HEK293T (cell line): ENCODE measurements around the gene TMEM123.
"Not testable (repeated sequence)": the region's sequence is repeated elsewhere in the genome, so short reads cannot be mapped to it uniquely, and the experiment has no call there.

Experiments used
- CTCF ChIA-PET: fragments of 350-600 bp; formaldehyde crosslinking; extraction: SDS; loops from one replicate; lab custom pipeline; 2021; ENCODE audit warnings: antibody characterized with exemption, inconsistent platforms; lab: Yijun Ruan, JAX
- POLR2A ChIA-PET: fragments of 350-600 bp; formaldehyde crosslinking; extraction: SDS; loops from one replicate; lab custom pipeline; 2020; ENCODE audit warnings: antibody characterized with exemption, inconsistent platforms; lab: Yijun Ruan, JAX
- DNase-seq: peaks from one replicate; pipeline ENCODE4 v3.0.0; 2012; ENCODE audit warnings: mixed read lengths; ENCODE audit errors: extremely low spot score
- ARNT ChIP-seq: fragments of 450-650 bp; IDR thresholded peaks from 2 replicates; pipeline ENCODE4 v1.6.1; 2017; ENCODE audit warnings: mild to moderate bottlenecking
- BHLHE40 ChIP-seq: fragments of 450-650 bp; IDR thresholded peaks from 2 replicates; pipeline ENCODE4 v1.6.1; 2016; ENCODE audit warnings: mild to moderate bottlenecking, moderate library complexity, borderline replicate concordance
- CTBP1 ChIP-seq: fragments of 450-650 bp; IDR thresholded peaks from 2 replicates; pipeline ENCODE4 v1.6.1; 2016; ENCODE audit warnings: borderline replicate concordance
- ELF4 ChIP-seq: fragments of 450-650 bp; IDR thresholded peaks from 2 replicates; pipeline ENCODE4 v1.6.1; 2017; ENCODE audit warnings: antibody characterized with exemption
- FOXA1 ChIP-seq: fragments of 450-650 bp; IDR thresholded peaks from 2 replicates; pipeline ENCODE4 v1.6.1; 2016; ENCODE audit warnings: mild to moderate bottlenecking
- FOXK2 ChIP-seq: fragments of 450-650 bp; IDR thresholded peaks from 2 replicates; pipeline ENCODE4 v1.6.1; 2016; ENCODE audit warnings: mild to moderate bottlenecking
- FOXM1 ChIP-seq: fragments of 450-650 bp; IDR thresholded peaks from 2 replicates; pipeline ENCODE4 v1.6.1; 2017; ENCODE audit warnings: mild to moderate bottlenecking, borderline replicate concordance
- HDGF ChIP-seq: fragments of 450-650 bp; IDR thresholded peaks from 2 replicates; pipeline ENCODE4 v1.6.1; 2017; ENCODE audit warnings: antibody characterized with exemption, borderline replicate concordance
- L3MBTL2 ChIP-seq: fragments of 450-650 bp; conservative IDR thresholded peaks from 2 replicates; pipeline ENCODE4 v1.6.1; 2016; ENCODE audit warnings: mild to moderate bottlenecking
- LEF1 ChIP-seq: fragments of 450-650 bp; IDR thresholded peaks from 2 replicates; pipeline ENCODE4 v1.6.1; 2017; ENCODE audit warnings: mild to moderate bottlenecking, borderline replicate concordance
- NFRKB ChIP-seq: fragments of 450-650 bp; IDR thresholded peaks from 2 replicates; pipeline ENCODE4 v1.6.1; 2016; ENCODE audit warnings: mild to moderate bottlenecking, moderate library complexity
- PKNOX1 ChIP-seq: fragments of 450-650 bp; IDR thresholded peaks from 2 replicates; pipeline ENCODE4 v1.6.1; 2016
- SP1 ChIP-seq: fragments of 450-650 bp; IDR thresholded peaks from 2 replicates; pipeline ENCODE4 v1.6.1; 2017
- SUZ12 ChIP-seq: fragments of 450-650 bp; IDR thresholded peaks from 2 replicates; pipeline ENCODE4 v1.6.1; 2016; ENCODE audit warnings: mild to moderate bottlenecking
- TARDBP ChIP-seq: fragments of 450-650 bp; IDR thresholded peaks from 2 replicates; pipeline ENCODE4 v1.6.1; 2016
- ZNF384 ChIP-seq: fragments of 450-650 bp; IDR thresholded peaks from 2 replicates; pipeline ENCODE4 v1.6.1; 2016

Gene TMEM123

DNA sequence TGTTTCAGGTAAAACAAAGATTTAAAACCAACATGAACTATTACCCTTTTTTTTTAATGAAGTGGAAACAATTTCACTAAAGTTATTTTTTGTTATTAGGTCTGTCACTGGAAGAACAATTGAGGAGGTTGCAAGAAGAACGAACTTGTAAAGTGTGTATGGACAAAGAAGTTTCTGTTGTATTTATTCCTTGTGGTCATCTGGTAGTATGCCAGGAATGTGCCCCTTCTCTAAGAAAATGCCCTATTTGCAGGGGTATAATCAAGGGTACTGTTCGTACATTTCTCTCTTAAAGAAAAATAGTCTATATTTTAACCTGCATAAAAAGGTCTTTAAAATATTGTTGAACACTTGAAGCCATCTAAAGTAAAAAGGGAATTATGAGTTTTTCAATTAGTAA, 74.7 kb downstream of the TMEM123 start:
- POLR2A ChIA-PET = no interaction called here
- TF ChIP-seq FOXA1 = no peak
- no peak for TF ChIP-seq ELF4
- no peak for TF ChIP-seq ZNF384
- no peak for TF ChIP-seq PKNOX1
- DNase-seq = no peak
- CTCF ChIA-PET = no interaction called here

DNA sequence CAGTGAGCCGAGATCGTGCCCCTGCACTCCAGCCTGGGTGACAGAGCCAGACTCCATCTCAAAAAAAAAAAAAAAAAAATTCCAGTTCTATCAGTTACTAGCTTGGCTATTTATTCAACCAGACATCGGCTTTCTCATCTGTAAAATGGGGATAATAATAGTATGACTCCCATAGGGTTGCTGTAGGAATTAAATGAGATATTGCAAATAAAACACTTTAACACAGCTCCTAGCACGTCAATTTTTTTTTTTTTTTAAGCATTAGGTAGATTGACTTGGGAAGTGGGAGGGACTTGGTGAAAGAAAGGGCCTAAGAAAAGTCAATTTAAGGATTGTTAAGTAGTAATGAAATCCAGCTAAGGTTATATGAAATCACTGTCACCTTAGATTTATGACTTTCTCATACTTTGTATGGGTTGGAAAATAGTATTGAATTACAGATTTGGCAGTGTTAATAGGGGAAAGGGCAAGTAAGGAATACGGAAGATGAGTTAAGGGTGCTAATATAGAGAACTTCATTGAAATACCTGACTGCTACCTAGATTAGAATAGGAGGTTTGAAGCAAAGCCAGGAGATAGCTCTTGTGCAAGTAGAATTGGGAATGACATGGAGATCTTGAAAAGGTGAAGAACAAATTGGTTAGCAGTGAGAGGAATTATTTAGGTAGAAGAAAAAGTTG, 76.7 kb downstream of the TMEM123 start:
- ChIA-PET POLR2A (no interaction called here), CTCF (interaction anchor here (0.7 to 1.0 kb wide), 2 partner anchors 15 to 51 kb away, joined by 3 to 4 read pairs; no protein-coding TSS in a partner anchor)
- DNase-seq = no peak
- TF ChIP-seq CTBP1 (no peak), PKNOX1 (peak; percentile 47; the same call in 1 of the 2 replicates)

DNA sequence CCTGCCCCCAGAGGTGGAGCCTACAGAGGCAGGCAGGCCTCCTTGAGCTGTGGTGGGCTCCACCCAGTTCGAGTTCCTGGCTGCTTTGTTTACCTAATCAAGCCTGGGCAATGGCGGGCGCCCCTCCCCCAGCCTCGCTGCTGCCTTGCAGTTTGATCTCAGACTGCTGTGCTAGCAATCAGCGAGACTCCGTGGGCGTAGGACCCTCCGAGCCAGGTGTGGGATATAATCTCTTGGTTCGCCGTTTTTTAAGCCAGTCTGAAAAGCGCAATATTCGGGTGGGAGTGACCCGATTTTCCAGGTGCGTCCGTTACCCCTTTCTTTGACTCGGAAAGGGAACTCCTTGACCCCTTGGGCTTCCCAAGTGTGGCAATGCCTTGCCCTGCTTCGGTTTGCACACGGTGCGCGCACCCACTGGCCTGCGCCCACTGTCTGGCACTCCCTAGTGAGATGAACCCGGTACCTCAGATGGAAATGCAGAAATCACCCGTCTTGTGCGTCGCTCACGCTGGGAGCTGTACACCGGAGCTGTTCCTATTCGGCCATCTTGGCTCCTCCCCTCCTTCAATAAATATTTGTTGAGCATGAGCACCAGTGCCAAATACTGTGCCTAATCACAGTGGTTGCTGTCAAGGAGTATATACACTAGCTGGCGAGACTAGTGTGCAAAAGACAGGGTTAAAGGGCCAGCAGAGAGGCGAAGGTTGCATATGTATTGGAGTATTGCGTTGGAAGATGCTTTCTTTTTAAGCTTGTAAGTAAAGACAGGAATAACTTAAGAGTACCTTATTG, 77.7 kb downstream of the TMEM123 start:
- POLR2A ChIA-PET = not testable (repeated sequence)
- CTCF ChIA-PET = interaction anchor here (0.7 to 1.0 kb wide), 2 partner anchors 16 to 50 kb away, joined by 3 to 4 read pairs; no protein-coding TSS in a partner anchor

GRCh38 chr11:102368472-102368871, 84.1 kb downstream of the TMEM123 start:
- no peak for DNase-seq
- ChIA-PET POLR2A (no interaction called here), CTCF (no interaction called here)
- TF ChIP-seq SP1 (no peak), FOXK2 (no peak), NFRKB (no peak), SUZ12 (no peak), HDGF (no peak), ARNT (no peak), BHLHE40 (no peak), TARDBP (no peak), CTBP1 (no peak), ELF4 (no peak), ZNF384 (no peak), PKNOX1 (no peak), FOXA1 (no peak), LEF1 (no peak), L3MBTL2 (no peak), FOXM1 (no peak)

More for the DNA sequence above, 77.7 kb downstream of the TMEM123 start:
- DNase-seq = not testable (repeated sequence)

DNA sequence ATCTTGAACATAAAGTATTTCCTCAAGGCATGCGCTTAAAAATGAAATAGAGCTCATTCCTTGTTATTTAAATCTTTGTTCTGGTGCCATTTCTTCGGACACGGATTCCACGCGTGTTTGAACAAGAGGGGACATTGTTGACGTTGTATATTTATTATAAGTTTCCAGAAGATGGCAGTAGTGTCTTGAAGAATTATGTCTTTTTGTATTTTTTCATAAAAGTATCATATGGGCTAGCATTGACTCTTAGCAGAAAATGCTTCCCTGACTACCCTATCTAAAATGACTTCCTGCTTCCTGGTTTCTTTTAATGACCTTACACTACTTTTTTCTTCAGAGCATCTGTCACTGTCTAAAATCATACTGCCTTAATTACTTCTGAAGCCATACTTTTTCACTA, 85.2 kb downstream of the TMEM123 start:
- CTCF ChIA-PET = no interaction called here
- TF ChIP-seq SP1 (no peak), FOXM1 (no peak), CTBP1 (no peak), PKNOX1 (no peak), SUZ12 (no peak), FOXK2 (no peak), BHLHE40 (no peak)
- POLR2A ChIA-PET = no interaction called here
- no peak for DNase-seq

DNA sequence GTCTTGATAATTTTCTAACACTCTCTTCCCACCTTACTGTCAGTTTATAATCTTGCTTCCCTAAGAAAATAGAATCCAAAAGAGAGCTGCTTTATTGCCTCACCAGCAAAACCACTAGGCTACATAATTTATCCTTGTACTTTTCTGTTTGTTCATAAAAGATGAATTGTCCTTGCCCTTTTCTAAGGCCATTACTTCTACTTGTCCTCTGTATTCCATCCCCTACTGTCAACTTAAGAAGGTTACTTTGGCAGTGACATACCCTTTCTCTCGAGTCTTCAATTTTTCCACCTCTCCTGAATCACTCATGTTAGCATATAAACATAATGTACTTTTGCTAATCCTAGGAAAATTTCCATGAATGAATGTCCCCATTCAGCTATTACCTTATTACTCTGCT, 87.6 kb downstream of the TMEM123 start:
- ChIA-PET CTCF (interaction anchor here (0.6 kb wide), 1 partner anchor 248 kb away, joined by 3 read pairs; no protein-coding TSS in a partner anchor), POLR2A (no interaction called here)
- TF ChIP-seq ZNF384 (no peak), SUZ12 (no peak), HDGF (no peak), NFRKB (no peak), BHLHE40 (no peak), LEF1 (no peak), PKNOX1 (no peak), L3MBTL2 (no peak), FOXM1 (no peak), ARNT (no peak), FOXA1 (no peak), SP1 (no peak), FOXK2 (no peak), TARDBP (no peak), ELF4 (no peak), CTBP1 (no peak)
- no peak for DNase-seq
